GM12892 (cell line): ENCODE results near the gene FOXO6.

ENCODE experiments used
- DNase-seq: peaks from one replicate; pipeline ENCODE4 v3.0.0; 2011; ENCODE audit not compliant: insufficient read length
- FAIRE-seq: peaks from 2 replicates; lab custom pipeline; 2011; peaks lifted over from hg19 to GRCh38; lab: Jason Lieb, UNC
- POLR2A ChIP-seq: IDR thresholded peaks from 2 replicates; pipeline ENCODE4 v1.6.1; 2011; ENCODE audit warnings: low read depth, low read length, control low read depth
- POLR2AphosphoS5 ChIP-seq: IDR thresholded peaks from 2 replicates; pipeline ENCODE4 v1.6.1; 2011; ENCODE audit warnings: low read depth, low read length, control low read depth
- TAF1 ChIP-seq: IDR thresholded peaks from 2 replicates; pipeline ENCODE4 v1.6.1; 2011; ENCODE audit warnings: low read depth, mild to moderate bottlenecking, control low read depth, low read length, borderline replicate concordance

FOXO6 gene

DNA sequence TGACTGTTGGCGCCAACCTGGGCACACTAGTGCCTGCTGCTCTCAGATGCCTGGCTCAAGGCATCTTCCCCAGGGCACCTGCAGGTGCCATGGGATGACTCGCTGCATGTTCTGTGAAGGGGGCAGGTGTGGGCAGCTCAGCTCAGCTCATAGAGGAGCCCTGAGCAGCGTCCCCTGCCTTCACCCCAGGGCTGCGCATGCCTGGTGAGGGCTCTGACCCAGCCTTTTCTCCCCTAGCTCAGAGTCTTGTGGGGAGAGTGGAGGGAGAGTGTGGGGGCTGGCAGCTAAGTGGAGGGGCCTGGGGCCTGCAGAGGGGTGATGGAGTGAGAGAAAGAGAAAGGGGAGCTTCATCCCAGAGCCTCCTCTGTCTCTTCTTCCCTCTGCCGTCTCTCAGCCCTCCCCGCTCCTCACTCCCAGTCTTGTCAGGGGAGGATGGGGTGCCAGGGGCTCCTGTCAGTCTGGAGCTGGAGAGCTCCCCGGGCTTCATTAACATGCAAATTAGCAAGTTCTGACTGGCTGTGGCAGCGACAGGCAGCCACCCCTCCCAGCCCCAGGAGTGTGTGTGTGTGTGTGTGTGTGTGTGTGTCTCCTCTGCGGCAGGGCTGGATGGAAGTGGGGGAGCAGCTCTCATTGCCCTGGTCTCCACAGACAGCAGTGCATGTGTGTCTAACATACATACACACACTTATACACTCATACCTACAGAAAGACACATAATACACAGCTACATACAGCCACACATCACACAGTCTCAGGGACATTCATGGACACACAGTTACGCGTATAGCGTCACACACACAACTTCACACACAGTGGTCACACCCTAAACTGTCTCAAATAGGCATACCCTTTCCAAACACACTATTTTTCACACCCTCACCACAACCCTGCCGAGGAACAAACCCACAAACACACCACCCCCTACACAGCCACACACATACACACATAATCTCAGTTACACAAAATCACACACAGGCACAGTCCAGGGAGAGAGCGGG is 34.0 kb downstream of the FOXO6 start:
- DNase-seq (no peak), FAIRE-seq (no peak)
- no peak for TF ChIP-seq POLR2AphosphoS5
- no peak for TF ChIP-seq TAF1
- no peak for TF ChIP-seq POLR2A

DNA sequence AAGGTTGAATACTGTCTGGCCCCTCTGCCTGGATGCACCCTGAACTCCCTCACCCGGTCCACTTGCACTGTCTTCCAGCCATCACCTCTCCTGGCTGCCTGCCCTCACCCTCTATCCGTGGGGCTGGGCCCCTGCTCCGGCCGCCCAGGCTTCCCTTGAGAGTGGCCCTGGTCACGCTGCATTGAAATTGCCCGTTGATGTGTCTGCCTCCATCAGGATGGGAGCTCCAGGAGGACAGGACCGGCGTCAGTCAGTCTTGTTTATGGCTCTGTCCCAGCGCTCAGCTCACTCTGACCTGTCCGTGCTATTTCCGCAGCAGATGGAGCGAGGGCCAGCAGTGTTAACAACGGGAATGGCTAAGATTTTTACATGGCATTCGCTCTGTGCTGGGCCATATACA is 34.9 kb downstream of the FOXO6 start:
- DNase-seq (no peak), FAIRE-seq (no peak)
- TF ChIP-seq POLR2AphosphoS5, result no peak
- no peak for TF ChIP-seq TAF1
- TF ChIP-seq POLR2A, result no peak

DNA sequence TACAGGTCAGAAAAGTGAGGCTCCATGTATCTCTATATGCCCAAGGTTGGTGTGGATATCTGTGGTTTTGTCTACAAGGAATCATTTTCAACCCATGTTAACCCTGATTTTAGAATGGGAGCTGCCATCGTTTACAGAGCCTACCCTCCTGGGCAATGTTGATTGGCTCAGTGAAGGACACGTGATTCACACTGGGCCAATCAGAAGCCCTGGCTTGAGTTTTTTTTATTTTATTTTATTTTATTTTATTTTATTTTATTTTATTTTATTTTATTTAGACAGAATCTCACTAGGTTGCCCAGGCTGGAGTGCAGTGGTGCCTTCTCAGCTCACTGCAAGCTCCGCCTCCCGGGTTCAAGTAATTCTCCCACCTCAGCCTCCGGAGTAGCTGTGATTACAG is 35.8 kb downstream of the FOXO6 start:
- no peak for TF ChIP-seq TAF1
- TF ChIP-seq POLR2AphosphoS5, result no peak
- TF ChIP-seq POLR2A, result no peak
- DNase-seq (no peak), FAIRE-seq (no peak)

DNA sequence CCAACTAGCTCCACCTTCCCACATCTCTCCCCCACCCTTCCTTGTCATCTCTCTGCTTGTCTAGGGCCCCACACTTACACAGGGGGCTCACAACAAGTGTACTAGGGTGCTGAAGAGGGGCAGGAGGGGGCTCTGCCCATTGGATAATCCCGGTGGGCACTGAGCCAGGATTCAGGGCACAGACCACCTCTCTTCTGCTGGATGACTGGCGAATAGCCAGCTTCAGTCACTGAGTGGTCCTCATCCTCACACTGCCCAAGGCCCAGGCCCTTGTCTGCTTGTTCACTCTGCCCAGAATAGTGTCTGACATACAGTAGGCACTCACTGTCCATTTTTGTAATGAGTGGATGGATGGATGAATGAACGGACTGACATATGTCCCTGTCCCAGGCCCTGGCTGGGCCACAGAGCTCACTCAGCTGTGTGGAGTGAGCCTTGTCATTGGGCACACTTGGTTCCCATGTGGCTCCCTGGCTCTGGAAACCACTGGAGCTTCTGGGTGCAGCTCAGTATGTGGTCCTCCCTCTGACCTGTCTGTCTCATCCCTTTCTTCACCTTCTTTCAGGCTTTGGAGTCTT is 36.6 kb downstream of the FOXO6 start:
- FAIRE-seq, result no peak
- DNase-seq, result no peak
- no peak for TF ChIP-seq POLR2AphosphoS5
- no peak for TF ChIP-seq TAF1
- TF ChIP-seq POLR2A, result no peak

DNA sequence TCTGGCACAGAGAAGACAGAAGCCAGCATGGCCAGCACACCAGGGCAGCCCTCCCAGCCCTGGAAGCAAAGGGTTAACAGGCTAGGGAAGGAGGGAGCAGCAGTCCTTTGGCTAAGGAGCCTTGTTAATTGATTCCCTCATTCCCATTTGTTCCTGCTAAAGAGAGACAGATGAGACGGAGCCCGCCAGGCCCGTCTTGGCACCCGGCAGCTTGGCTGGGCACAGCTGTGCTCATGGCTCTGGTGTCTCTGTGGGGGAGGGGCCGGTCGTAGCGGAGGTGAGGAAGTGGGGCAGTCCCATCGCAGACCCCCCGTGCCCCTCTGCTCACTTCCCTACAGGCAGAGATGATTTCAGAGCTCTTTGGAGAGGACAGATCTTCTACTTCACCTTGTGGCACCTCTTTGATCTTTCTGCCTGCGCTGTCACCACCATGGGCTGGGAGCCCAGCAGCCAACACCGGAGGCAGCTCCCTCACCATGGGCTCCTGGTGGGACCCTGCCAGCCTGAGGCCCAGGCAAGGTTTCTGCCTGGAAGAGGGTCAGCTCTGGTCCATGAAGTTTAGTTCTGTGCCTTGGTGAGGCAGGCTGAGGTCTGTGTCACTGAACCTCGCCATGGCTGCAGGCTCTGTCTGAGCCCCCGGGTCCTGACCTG is 38.0 kb downstream of the FOXO6 start:
- FAIRE-seq (no peak), DNase-seq (no peak)
- TF ChIP-seq TAF1 (no peak), POLR2A (no peak), POLR2AphosphoS5 (no peak)

DNA sequence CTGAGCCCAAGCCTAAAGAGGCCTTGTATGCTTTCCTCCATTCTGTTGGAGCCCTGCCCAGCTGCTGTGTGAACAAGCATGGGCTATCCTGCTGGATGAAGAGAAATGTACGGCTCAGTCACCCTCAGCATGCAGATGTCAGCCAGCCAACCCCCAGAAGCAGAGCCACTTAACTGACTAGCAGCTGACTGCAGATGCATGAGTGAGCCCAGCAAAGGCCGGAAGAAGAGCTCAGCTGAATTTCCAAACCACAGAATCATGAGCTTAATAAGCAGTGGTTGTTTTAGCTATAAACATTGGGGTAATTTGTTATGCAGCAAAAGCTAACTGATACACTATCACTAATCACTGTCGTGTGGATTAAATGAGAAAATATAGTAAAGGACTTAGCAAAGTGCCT is 39.0 kb downstream of the FOXO6 start:
- DNase-seq, result no peak
- FAIRE-seq, result no peak
- TF ChIP-seq POLR2AphosphoS5, result no peak
- TF ChIP-seq TAF1, result no peak
- no peak for TF ChIP-seq POLR2A

DNA sequence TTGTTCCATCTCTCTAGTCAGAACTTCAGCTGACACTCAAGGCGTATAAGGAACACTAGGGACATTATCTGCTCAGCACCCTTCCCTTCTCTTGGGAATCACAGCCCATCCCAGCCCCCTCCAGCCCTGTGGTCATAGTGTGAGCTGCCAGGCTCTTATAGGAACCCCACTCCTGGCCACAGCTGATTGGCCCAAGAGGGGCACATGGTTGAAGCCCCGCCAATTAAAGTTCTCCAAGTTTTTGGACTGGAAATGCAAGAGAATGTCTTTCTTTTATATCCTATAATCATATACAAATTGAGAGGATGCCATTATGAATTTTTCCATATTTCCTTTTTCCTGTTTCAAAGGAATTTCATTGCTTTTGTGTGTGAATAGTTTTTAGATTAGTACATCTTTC is 40.7 kb downstream of the FOXO6 start:
- TF ChIP-seq POLR2A, result no peak
- DNase-seq (no peak), FAIRE-seq (no peak)

DNA sequence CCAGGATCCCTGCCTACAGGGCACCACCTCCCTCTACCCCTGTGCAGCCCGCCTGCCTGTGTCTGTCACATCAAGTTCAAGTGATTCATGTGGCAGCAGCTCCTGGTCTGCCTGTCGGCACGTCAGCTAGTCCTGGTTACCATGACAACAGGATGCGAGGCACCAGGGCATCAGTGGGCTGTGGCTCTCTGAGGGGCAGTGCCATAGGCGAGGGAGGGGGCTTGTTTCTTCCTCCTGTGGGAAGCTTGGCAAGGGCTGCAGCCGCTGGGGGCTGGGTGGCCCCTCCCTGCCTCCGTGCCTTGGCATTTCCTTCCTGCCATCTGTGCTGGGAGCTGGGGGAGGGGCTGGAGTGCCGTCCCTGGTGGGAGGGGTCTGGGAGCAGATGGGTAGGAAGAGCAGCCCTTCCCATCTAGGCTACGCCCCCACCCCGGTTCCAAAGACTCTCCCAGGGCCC is 43.1 kb downstream of the FOXO6 start:
- DNase-seq (no peak), FAIRE-seq (no peak)
- no peak for TF ChIP-seq POLR2A
- no peak for TF ChIP-seq TAF1
- no peak for TF ChIP-seq POLR2AphosphoS5

DNA sequence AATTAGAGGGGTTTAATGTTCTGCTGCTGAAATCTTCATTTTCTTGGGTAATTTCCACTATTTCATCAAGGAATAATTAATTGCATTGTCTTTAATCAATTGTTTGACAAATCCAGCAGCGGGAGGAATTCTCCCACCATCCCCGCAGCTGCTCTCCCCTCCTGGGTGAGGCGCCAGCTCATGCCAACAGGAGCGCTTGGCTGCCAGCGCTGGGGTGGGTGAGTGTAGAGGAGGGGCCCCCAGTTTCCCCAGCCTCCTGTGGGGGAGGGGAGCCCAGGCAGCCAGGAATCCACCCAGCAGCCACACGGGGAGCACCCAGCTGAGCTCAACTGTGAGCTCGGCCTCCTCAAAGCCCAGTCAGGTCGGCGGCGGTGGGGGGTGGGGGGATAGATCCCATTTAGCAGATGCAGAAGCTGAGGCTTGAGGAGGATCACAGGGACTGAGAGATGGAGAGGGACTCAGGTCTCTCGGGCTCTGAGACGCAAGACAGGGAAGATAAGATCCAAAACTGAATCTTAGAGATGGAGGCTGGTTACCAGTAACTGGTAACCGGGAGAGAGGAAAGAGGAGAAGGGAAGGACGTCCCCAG is 46.5 kb downstream of the FOXO6 start:
- FAIRE-seq, result no peak

DNA sequence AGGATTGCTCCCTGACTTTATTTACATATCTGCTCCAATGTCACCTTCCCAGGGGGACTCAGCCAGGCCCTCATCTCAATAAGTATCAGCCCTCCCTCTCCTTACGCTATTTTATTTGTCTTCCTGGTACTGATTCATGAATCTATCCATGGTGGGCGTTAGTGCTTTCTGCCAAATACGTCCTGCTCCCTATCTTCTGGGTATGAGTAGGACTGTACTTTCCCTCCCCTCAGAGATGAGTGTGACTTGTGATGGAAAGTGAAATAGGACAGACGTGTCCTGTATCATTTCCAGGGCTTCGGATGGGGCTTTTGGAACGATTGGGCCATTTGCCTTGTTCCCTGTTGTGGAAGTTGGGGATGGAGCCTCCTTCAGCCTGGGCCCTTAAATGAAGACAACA is 47.5 kb downstream of the FOXO6 start:
- FAIRE-seq (no peak), DNase-seq (no peak)
- TF ChIP-seq POLR2A (no peak), POLR2AphosphoS5 (no peak)

More for the DNA sequence above, 46.5 kb downstream of the FOXO6 start:
- TF ChIP-seq POLR2A (no peak), TAF1 (no peak), POLR2AphosphoS5 (no peak)
- DNase-seq, result no peak

DNA sequence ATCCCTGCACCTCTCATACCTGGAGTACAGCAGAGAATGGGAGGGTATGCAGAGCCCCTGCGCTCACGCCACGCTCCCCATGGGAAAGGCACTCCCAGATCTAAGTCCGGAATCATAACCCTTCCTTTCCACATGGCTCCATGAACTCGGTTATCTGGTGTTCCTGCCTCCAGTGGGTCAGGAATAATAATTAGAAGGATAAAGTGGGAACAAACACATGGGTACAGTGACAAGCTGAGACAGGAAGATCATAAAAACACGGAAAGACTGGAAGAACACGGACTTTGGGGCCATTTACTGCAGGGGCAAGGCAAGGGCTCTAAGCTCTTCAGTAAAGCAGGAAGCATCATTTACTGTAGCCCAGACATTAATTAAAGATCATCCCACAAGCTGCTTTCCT is 48.6 kb downstream of the FOXO6 start:
- TF ChIP-seq POLR2AphosphoS5, result no peak
- TF ChIP-seq TAF1, result no peak
- no peak for TF ChIP-seq POLR2A
- no peak for FAIRE-seq

More for the DNA sequence above, 48.6 kb downstream of the FOXO6 start:
- DNase-seq, result no peak
